Fibroblast of gingiva (primary cell): ENCODE data around the gene CREBZF.
"Not testable (repeated sequence)": the region's sequence is repeated elsewhere in the genome, so short reads cannot be mapped to it uniquely, and the experiment has no call there.

ENCODE experiments used
- DNase-seq: peaks from one replicate; pipeline ENCODE4 v3.0.0-alpha.2; 2011; ENCODE audit warnings: low read depth

CREBZF gene

DNA sequence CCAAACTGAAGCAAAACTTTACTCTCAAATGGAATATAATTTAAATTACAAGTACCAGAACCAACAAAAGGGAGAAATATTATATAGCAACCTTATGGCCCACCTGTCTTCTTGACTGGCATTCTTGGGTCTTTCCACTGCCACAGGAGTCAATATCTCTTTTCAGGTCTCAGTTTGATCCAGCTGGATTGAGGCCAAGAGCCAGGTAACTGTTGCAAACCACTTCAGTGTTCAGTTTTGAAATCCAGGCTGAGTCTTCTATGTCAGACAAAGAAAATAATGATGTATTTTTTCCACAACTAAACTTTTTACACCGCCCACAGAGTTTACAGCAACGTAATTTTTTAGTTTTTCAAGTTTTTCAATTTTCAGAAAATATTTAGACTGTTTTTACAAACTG is 38.4 kb downstream of the CREBZF start:
- no peak for DNase-seq

DNA sequence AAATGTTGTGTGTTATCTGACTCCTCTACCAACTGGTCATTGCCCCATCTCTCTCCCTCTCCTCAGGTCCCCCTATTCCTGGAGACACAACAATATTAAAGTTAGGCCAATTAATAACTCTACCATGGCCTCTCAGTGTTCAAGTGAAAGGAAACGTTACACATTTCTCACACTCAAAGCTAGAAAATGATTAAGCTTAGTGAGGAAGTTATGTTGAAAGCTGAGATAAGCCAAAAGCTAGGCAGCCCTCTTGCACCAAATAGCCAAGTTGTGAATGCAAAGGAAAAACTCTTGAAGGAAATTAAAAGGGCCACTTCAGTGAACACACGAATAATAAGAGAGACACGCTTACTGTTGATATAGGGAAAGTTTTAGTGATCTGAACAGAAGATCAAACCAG is 44.7 kb downstream of the CREBZF start:
- no peak for DNase-seq

DNA sequence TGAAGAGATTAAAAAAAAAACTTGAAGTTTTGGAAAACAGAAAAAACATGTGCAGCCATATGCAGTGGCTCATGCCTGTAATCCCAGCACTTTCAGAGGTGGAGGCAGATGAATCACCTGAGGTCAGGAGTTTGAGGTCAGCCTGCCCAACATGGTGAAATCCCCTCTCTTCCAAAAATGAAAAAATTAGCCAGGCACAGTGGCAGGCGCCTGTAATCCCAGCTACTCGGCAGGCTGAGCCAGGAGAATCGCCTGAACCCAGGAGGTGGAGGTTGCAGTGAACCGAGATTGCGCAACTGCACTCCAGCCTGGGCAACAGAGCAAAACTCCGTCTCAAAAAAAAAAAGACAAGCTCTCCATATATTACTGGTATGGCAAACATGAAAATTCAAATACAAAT is 45.4 kb downstream of the CREBZF start:
- DNase-seq = no peak

DNA sequence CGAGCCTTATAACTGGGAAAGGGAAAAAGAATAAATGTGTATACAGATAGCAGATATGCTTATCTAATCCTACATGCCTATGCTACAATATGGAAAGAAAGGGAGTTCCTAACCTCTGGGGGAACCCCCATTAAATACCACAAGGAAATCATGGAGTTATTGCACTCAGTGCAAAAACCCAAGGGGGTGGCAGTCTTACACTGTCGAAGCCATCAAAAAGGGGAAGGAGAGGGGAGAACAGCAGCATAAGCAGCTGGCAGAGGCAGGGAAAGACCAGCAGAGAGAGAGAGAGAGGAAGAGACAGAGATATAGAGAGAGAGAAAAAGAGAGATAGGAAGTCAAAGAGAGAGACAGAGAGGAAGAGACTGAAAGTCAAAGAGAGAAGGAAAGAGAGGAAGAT is 53.3 kb downstream of the CREBZF start:
- not testable (repeated sequence) for DNase-seq
